Spleen (tissue), 11 donors: Measurements from ENCODE around the gene TIGD4. TPM values are rescaled to one million over a fixed set of nuclear protein-coding genes. Genes with fewer than 3 reads are reported as not detected.

ENCODE experiments used
- DNase-seq: peaks from one replicate; pipeline ENCODE4 v3.0.0-alpha.2; 2020
- H3K27ac ChIP-seq, 8 donors: fragments of 200-600 bp; sonication (generic) in 7 of 8; 1 replicate in 4 of 8; 2 replicates in 4 of 8; pipeline versions ENCODE4 v1.5.0 to v1.8.0; 2016 to 2021; ENCODE audit warnings: inconsistent platforms in 4 of 8, mild to moderate bottlenecking in 4 of 8, moderate library complexity in 1 of 8
- H3K27me3 ChIP-seq, 7 donors: fragments of 200-600 bp; sonication (generic) in 6 of 7; replicated peaks in 1 of 7; 1 replicate in 4 of 7; 2 replicates in 3 of 7; pipeline versions ENCODE4 v1.5.0 to v1.8.0; 2016 to 2021; ENCODE audit warnings: inconsistent platforms in 3 of 7, mild to moderate bottlenecking in 1 of 7
- H3K36me3 ChIP-seq, 6 donors: fragments of 200-600 bp; sonication (generic) in 5 of 6; 1 replicate in 4 of 6; 2 replicates in 2 of 6; pipeline versions ENCODE4 v1.5.0 to v1.8.0; 2016 to 2021; ENCODE audit warnings: inconsistent platforms in 2 of 6
- H3K4me1 ChIP-seq, 6 donors: fragments of 200-600 bp; sonication (generic) in 5 of 6; 1 replicate in 3 of 6; 2 replicates in 3 of 6; pipeline versions ENCODE4 v1.5.0 to v1.8.0; 2016 to 2021; ENCODE audit warnings: inconsistent platforms in 3 of 6
- H3K4me3 ChIP-seq, 8 donors: fragments of 200-600 bp; sonication (generic) in 7 of 8; 1 replicate in 4 of 8; 2 replicates in 4 of 8; pipeline versions ENCODE4 v1.5.0 to v1.8.0; 2016 to 2021; ENCODE audit warnings: inconsistent platforms in 4 of 8, mild to moderate bottlenecking in 4 of 8, moderate library complexity in 2 of 8
- H3K9me3 ChIP-seq, 8 donors: fragments of 200-600 bp; sonication (generic) in 7 of 8; 1 replicate in 4 of 8; 2 replicates in 4 of 8; pipeline versions ENCODE4 v1.5.0 to v1.8.0; 2016 to 2021; ENCODE audit warnings: inconsistent platforms in 4 of 8
- POLR2A ChIP-seq, 3 donors: fragments of 450-650 bp; IDR thresholded peaks; one replicate each; pipeline ENCODE4 v1.5.1; 2017; ENCODE audit warnings: antibody characterized with exemption in 3 of 3, mild to moderate bottlenecking in 1 of 3
- POLR2AphosphoS5 ChIP-seq, 3 donors: sonication (generic); formaldehyde crosslinking; IDR thresholded peaks; one replicate each; pipeline ENCODE4 v1.5.1; 2017; ENCODE audit warnings: antibody characterized with exemption in 3 of 3
- WGBS, 5 donors: extraction: QIAGEN DNeasy Blood & Tissue Kit in 3 of 5; methylation state at CpG; one replicate each; pipeline versions ENCODE4 v1.1.5 to v1.1.7; 2013 to 2018; 5-methylcytosine and 5-hydroxymethylcytosine counted together
- intact Hi-C: fragments of 100-400 bp; cut with DNase I; formaldehyde crosslinking; loops from one replicate; pipeline ENCODE4 v1.15.0; 2023; ENCODE audit warnings: low total_unique reads
- polyA plus RNA-seq, 3 donors: library from polyadenylated mRNA; stranded (reverse); fragments of 200-250 nt; gene quantifications; one replicate each; pipeline ENCODE4 v1.2.1, GENCODE V29; 2013
- total RNA-seq, 7 donors: library from RNA; depleted of rRNA in 3 of 7; stranded (reverse); fragments of >200 nt in 3 of 7; fragmentation: NEBNext Ultra II Directional in 4 of 7; extraction: Animal tissue kit (Norgen Biotek cat#: 25700) in 4 of 7; gene quantifications; one replicate each; pipeline versions ENCODE4 v1.1.0 to v1.2.1, GENCODE V29; 2016 to 2021
- TF ChIP-seq, protein P1 (sequence below), 11 experiments: fragments of 200-600 bp in 7 of 11; fragments of 450-650 bp in 4 of 11; sonication (generic) in 4 of 11; IDR thresholded peaks in 8 of 11; conservative IDR thresholded peaks in 3 of 11; 1 replicate in 7 of 11; 2 replicates in 4 of 11; pipeline versions ENCODE4 v1.4.0 to v1.8.0; 2016 to 2021; ENCODE audit warnings: antibody characterized with exemption in 11 of 11, inconsistent platforms in 4 of 11, mild to moderate bottlenecking in 1 of 11
- donor health status: healthy with polysubstance abuse.
- donor health status: DM: no; HTN: no; CAD: no; lungs with moderate emphysema.
- donor health status: DM: no; HTN: no; CAD: no.
- donor health status: Bipolar disorder and iron deficiency.
- donor health status: healthy.
- donor health status: DM: no; HTN: no; CAD: no.
- donor health status: DM: yes; HTN: yes; CAD: no.

The TIGD4 gene
- total and polyA plus RNA-seq, 10 donors = 0.09 to 0.68 (median 0.31) TPM; not detected in 2

DNA sequence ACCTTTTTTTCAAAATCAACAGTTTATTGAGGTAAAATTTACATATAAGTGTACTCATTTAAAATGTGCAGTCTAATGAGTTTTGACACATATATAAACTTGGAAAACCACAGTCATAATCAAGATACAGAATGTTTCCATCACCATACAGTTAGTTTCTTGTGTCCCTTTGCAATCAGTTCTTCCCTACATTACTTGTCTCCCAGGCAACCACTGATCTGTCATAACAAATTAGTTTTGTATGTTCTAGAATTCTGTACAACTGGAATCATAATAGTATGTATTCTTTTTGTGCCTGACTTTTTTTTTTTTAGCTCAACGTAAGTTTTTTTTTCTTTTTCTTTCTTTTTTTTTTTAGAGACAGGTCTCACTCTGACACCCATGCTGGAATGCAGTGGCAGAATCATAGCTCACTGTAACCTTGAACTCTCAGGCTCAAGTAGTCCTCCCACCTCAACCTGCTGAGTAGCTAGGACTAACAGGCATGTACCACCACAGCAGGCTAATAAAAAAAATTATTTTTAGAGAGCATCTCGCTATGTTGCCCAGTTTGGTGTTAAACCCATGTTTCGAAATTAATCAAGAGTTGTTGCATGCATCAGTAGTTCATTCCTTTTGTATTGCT lies 27.1 kb upstream of the TIGD4 start:
- 78 to 91% (median 84%) methylated on average over 3 of the region's 3 CpGs for WGBS, 5 donors
- Histone ChIP-seq H3K36me3 (peaks cover 0 to 7% (median 0%) of the 10 kb centered on the region in 6 donors), H3K27me3 (no peaks in the 10 kb centered on the region), H3K27ac (no peak overlapping the region), H3K9me3 (no peaks in the 10 kb centered on the region), H3K4me3 (no peak overlapping the region), H3K4me1 (peaks cover 0 to 28% (median 5%) of the 10 kb centered on the region in 6 donors)
- intact Hi-C loops = no loop called here
- TF ChIP-seq POLR2AphosphoS5 (IDR thresholded peaks at IDR 0.05) = no peak
- TF ChIP-seq POLR2A (IDR thresholded peaks at IDR 0.05) = no peak
- TF ChIP-seq, protein P1, sequence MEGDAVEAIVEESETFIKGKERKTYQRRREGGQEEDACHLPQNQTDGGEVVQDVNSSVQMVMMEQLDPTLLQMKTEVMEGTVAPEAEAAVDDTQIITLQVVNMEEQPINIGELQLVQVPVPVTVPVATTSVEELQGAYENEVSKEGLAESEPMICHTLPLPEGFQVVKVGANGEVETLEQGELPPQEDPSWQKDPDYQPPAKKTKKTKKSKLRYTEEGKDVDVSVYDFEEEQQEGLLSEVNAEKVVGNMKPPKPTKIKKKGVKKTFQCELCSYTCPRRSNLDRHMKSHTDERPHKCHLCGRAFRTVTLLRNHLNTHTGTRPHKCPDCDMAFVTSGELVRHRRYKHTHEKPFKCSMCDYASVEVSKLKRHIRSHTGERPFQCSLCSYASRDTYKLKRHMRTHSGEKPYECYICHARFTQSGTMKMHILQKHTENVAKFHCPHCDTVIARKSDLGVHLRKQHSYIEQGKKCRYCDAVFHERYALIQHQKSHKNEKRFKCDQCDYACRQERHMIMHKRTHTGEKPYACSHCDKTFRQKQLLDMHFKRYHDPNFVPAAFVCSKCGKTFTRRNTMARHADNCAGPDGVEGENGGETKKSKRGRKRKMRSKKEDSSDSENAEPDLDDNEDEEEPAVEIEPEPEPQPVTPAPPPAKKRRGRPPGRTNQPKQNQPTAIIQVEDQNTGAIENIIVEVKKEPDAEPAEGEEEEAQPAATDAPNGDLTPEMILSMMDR (IDR thresholded peaks at IDR 0.05 in 8 of 11, conservative IDR thresholded peaks at IDR 0.05 in 3 of 11) = no peak
- no peak for DNase-seq

DNA sequence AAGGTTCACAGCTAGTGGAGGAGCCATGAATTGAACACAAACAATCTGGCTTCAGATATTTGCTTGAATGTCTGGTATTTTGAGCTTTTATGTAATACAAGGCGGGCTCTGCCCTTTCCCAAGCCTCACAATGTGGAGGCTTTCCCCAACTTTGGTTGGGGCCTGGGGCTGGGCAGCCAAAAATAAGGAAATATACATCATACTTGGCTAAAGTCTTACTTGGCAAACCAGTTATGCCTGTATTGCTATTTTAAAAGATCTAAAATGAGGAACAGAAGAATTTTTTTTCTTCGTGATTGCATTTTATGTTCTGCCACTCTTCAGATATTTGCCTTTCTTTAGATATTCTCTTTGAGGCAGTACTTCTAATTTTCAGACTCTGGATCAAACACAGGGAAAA lies 26.3 kb upstream of the TIGD4 start:
- H3K4me3 ChIP-seq = no peak overlapping the region
- peak overlapping the region in 1 of 8 donors; percentile 47 for H3K27ac ChIP-seq
- TF ChIP-seq, protein P1 (IDR thresholded peaks at IDR 0.05 in 8 of 11, conservative IDR thresholded peaks at IDR 0.05 in 3 of 11) = no peak
- TF ChIP-seq POLR2AphosphoS5 (IDR thresholded peaks at IDR 0.05) = no peak
- no peak for TF ChIP-seq POLR2A (IDR thresholded peaks at IDR 0.05)
- 60 to 73% (median 68%) methylated on average over 2 of the region's 2 CpGs for WGBS, 5 donors
- no peak for DNase-seq
- H3K9me3 ChIP-seq = no peaks in the 10 kb centered on the region
- H3K36me3 ChIP-seq = no peaks in the 10 kb centered on the region
- H3K27me3 ChIP-seq = no peaks in the 10 kb centered on the region
- intact Hi-C loops = no loop called here
- peaks cover 0 to 28% (median 7%) of the 10 kb centered on the region in 6 donors for H3K4me1 ChIP-seq

DNA sequence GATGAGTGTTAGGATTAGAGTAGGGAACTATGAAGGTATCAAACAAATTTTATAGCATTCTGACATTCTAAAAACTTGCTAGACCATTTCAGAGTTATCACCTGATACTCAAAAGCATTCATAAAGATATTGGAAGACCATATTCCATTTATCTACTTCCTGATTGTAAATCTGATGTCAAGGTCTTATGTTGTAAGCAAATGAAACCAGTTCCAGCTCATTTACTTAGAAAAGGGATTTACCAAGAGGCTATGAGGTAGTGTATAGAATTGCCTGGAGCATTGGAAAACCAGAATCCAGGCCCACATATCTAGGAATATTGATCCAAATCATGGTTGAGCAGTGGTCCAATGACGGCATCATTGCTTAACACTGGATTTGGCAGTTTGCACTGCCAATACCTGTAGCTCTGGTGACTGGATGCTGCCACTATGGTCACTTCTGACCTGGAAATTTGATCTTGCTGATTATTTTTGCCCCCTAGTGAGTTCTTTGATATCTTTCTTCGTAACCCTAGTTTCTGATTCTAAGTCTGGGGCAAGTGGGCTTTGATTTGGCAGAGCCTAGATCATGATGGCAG lies 25.6 kb upstream of the TIGD4 start:
- Histone ChIP-seq H3K4me1 (peaks cover 0 to 28% (median 10%) of the 10 kb centered on the region in 6 donors), H3K27ac (peak overlapping the region in 1 of 8 donors; percentile 36), H3K9me3 (no peaks in the 10 kb centered on the region), H3K4me3 (no peak overlapping the region), H3K36me3 (no peaks in the 10 kb centered on the region), H3K27me3 (no peaks in the 10 kb centered on the region)
- intact Hi-C loops = no loop called here
- WGBS, 5 donors = 94 to 97% (median 95%) methylated on average over 2 of the region's 2 CpGs
- TF ChIP-seq, protein P1 (IDR thresholded peaks at IDR 0.05 in 8 of 11, conservative IDR thresholded peaks at IDR 0.05 in 3 of 11) = no peak
- no peak for DNase-seq

DNA sequence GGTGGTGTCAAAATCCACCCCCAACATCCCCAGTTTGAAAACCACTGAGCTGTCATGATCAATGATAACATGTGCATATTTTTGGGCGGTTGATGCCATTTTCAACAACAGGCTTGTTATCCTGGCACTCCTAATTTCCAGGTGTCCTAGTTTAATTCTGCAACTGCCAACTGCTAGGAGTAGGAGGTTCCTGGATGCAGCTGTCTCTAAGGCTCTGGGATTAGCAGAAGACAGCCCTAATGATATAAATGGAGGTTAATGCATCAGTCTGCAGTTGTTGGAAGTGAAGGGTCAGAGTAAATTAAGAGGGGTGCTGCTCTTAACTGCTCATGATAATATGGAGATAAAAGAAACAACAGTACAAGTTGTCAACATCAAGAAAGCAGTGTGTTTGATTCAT lies 24.0 kb upstream of the TIGD4 start:
- TF ChIP-seq POLR2AphosphoS5 (IDR thresholded peaks at IDR 0.05) (no peak), POLR2A (IDR thresholded peaks at IDR 0.05) (no peak)
- TF ChIP-seq, protein P1 (IDR thresholded peaks at IDR 0.05 in 8 of 11, conservative IDR thresholded peaks at IDR 0.05 in 3 of 11) = no peak
- H3K36me3 ChIP-seq = no peaks in the 10 kb centered on the region
- H3K27me3 ChIP-seq = no peaks in the 10 kb centered on the region
- no peak for DNase-seq
- 87 to 96% (median 93%) methylated on average over 1 of the region's 1 CpG for WGBS, 5 donors
- H3K4me3 ChIP-seq = no peak overlapping the region
- peaks cover 0 to 28% (median 10%) of the 10 kb centered on the region in 6 donors for H3K4me1 ChIP-seq
- H3K27ac ChIP-seq = no peak overlapping the region
- intact Hi-C loops = no loop called here
- no peaks in the 10 kb centered on the region for H3K9me3 ChIP-seq
